Activated T-helper 1 cell treated with anti-CD3 and anti-CD28 coated beads, Interleukin-12 subunit alpha, Interleukin-12 subunit beta, Interleukin-2, Interleukin-4 antibody, amounts not matched to agents 30 ng/mL and 10 ng/mL and 1 ng/mL, durations not matched to agents 14 hours and 24 hours and 36 hours (primary cell): ENCODE measurements around the gene ZNF274. TPM values are rescaled to one million over a fixed set of nuclear protein-coding genes. Genes with fewer than 3 reads are reported as not detected.
"Not testable (repeated sequence)": the region's sequence is repeated elsewhere in the genome, so short reads cannot be mapped to it uniquely, and the experiment has no call there.

Source experiments
- DNase-seq: peaks from one replicate; pipeline ENCODE4 v3.0.0; 2021; ENCODE audit warnings: low spot score
- H3K27ac Mint-ChIP-seq: one replicate; pipeline ENCODE4 v1.8.0; 2021; ENCODE audit warnings: mild to moderate bottlenecking, mixed read lengths
- H3K27me3 Mint-ChIP-seq: one replicate; pipeline ENCODE4 v1.8.0; 2022; ENCODE audit warnings: mild to moderate bottlenecking, moderate library complexity, mixed read lengths; ENCODE audit not compliant: insufficient read depth
- H3K36me3 Mint-ChIP-seq: one replicate; pipeline ENCODE4 v1.8.0; 2021; ENCODE audit warnings: low read depth, mixed read lengths
- H3K4me1 Mint-ChIP-seq: one replicate; pipeline ENCODE4 v1.8.0; 2021; ENCODE audit warnings: low read depth, mixed read lengths
- H3K4me3 Mint-ChIP-seq: one replicate; pipeline ENCODE4 v1.8.0; 2021; ENCODE audit warnings: mild to moderate bottlenecking, moderate library complexity, mixed read lengths
- H3K9me3 Mint-ChIP-seq: one replicate; pipeline ENCODE4 v1.8.0; 2021; ENCODE audit warnings: mixed read lengths
- intact Hi-C: fragments of 100-400 bp; cut with micrococcal nuclease; formaldehyde crosslinking; loops from one replicate; pipeline ENCODE4 v1.15.1; 2024
- total RNA-seq: library from RNA; stranded (reverse); gene quantifications from 2 replicates; pipeline ENCODE4 v1.2.3, GENCODE V29; 2022

Gene ZNF274
- total RNA-seq, result 18.2 and 21.2 TPM in 2 replicates

DNA sequence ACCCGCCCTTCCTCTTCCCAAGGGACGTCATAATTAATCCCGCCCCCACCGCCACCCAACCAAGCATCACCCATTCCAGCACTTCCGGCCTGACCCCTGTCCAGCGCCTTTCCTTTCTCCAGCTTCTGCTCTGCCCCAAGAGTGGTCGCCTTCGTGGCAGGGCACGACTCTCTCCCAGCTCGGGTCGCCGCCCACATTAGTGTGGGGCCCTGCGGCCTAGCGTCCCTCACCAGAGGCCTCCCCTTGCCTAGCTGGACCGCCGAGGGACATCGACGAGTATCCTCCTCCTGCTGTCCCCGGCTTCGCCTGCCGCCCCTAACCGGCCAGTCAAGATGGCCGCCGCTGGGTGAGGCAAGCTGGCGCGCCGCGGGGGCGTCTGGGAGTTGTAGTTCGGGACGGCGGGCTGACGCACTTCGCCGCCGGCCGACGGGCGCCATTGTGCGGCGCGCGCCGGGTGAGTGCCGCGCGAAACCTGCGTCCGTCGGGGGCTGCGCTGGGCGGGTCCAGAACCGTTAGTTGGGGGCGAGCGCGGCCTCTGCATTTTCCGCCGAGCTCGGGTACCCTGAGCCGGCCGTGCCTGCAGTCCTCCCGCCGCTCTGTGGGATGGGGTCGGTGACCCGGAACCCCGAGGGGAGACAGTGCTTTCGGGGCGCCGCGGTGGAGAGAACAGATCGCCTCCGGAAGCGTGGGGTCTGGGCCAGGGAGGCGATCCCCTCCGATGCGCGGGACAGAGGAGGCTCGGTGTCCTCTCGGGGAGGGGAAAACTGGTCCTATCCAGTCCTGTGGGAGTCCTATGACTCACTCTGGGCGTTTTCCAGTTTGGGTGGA, at the start of gene ZNF274:
ZNF274 (plus strand) TSS at position 73 of the 828 bp plus-strand sequence. CDS start 905 bp downstream, outside the sequence.
- H3K9me3 Mint-ChIP-seq, result peaks cover 50% of the 10 kb centered on the region
- no peaks in the 10 kb centered on the region for H3K27me3 Mint-ChIP-seq
- peak within 1 kb of the TSS; percentile 93 for H3K4me3 Mint-ChIP-seq
- DNase-seq, result peak; percentile 90
- intact Hi-C loops, result loop anchor here (1.0 to 10.0 kb wide), 16 partner anchors 28 to 820 kb away; partner anchors contain the start of genes ERVK3-1, RPS5, TRAPPC2B and ZNF132
- peak within 1 kb of the TSS; percentile 99 for H3K27ac Mint-ChIP-seq
- peaks cover 16% of the 10 kb centered on the region for H3K4me1 Mint-ChIP-seq
- H3K36me3 Mint-ChIP-seq, result peaks cover 45% of the 10 kb centered on the region

DNA sequence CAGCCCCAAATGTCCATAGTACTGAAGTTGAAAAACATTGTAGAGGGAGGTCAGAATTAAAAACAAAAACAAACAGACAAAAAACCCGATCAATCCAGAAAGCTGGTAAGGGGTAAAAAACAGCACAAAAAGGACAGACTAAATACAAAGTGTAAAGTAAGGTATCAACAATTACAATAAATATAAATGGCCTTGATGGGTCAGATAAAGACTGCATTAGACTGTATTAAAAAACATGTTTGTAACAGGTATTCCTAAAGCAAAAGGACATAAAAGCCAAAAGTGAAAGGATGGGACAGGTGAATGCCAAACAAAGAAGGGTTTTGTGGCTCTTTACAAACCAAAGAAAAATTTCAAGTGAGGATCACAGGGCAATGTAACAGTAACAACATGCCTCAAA, 48.6 kb upstream of the ZNF274 start:
- no peak overlapping the region for H3K27ac Mint-ChIP-seq
- peaks cover 61% of the 10 kb centered on the region for H3K9me3 Mint-ChIP-seq
- H3K36me3 Mint-ChIP-seq, result peaks cover 25% of the 10 kb centered on the region
- no peak overlapping the region for H3K4me3 Mint-ChIP-seq
- H3K4me1 Mint-ChIP-seq, result no peaks in the 10 kb centered on the region
- no peaks in the 10 kb centered on the region for H3K27me3 Mint-ChIP-seq
- intact Hi-C loops, result no loop called here
- no peak for DNase-seq

DNA sequence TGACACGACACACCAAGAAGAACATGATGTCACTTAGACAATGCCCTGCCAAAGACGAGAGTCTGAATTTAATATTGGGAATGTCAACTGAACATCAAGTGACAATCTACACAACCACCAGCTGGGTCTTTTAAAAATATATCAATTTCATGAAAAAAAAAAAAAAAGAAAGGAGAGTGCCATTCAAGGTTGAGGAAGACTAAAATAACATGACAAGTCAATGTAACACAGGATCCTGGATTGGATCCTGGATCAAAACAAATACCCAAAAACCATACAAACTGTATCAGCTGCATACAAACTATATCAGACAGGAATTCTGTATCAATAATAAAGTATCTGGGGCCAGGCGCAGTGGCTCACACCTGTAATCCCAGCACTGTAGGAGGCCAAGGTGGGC, 37.0 kb upstream of the ZNF274 start:
- Mint-ChIP-seq H3K36me3 (peaks cover 15% of the 10 kb centered on the region), H3K9me3 (peaks cover 42% of the 10 kb centered on the region)

DNA sequence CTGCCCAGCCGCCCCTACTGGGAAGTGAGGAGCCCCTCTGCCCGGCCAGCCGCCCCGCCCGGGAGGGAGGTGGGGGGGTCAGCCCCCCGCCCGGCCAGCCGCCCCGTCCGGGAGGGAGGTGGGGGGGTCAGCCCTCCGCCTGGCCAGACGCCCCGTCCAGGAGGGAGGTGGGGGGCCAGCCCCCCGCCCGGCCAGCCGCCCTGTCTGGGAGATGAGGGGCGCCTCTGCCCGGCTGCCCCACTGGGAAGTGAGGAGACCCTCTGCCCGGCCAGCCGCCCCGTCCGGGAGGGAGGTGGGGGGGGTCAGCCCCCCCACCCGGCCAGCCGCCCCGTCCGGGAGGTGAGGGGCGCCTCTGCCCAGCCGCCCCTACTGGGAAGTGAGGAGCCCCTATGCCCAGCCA, 35.4 kb upstream of the ZNF274 start:
- H3K4me1 Mint-ChIP-seq, H3K27me3 Mint-ChIP-seq, intact Hi-C loops, DNase-seq, H3K27ac Mint-ChIP-seq, H3K4me3 Mint-ChIP-seq: not testable (repeated sequence)
- H3K9me3 Mint-ChIP-seq, result peaks cover 52% of the 10 kb centered on the region
- H3K36me3 Mint-ChIP-seq, result peaks cover 15% of the 10 kb centered on the region

More for the DNA sequence above, 37.0 kb upstream of the ZNF274 start:
- Mint-ChIP-seq H3K4me1 (peaks cover 7% of the 10 kb centered on the region), H3K4me3 (no peak overlapping the region), H3K27me3 (no peaks in the 10 kb centered on the region), H3K27ac (no peak overlapping the region)
- no peak for DNase-seq
- intact Hi-C loops, result no loop called here

DNA sequence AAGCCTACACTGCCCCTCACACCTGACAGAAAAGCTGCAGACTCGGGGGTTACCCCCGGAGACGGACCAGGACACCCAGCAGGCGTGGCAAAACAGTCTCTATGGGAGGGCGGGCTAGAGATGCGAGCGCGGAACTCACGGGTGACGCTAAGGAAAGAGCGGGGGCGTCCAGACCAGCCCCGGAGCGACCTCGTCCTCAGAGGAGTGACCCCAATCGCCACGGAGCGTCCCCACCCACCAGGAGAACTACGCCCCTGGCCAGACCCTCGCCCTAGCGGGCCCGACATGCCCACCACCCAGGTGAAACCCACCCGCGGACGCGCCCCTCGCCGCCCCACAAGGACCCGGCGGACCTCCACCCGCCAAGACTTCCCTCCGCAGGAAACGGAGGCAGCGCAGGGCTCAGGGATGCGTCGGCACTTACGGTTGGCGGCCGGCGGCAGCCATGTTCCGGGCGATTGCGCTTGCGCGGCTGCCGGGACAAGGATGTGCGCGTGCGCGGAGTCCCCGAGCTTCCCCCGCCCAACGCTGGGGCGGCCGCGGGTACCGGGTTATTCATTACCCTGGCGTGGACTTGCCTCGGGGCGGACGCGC, 32.4 kb upstream of the ZNF274 start, which contains the start of gene ZNF329:
ZNF329 (minus strand) TSS at position 462 of the 594 bp plus-strand sequence. CDS start 21,286 bp downstream, outside the sequence.
- H3K27ac Mint-ChIP-seq, result peak within 1 kb of the TSS; percentile 77
- intact Hi-C loops, result loop anchor here (1.0 to 10.0 kb wide), 4 partner anchors 404 to 826 kb away; partner anchors contain the start of genes ZNF134, ZNF543, ZNF671 and ZNF776
- peak; percentile 77 for DNase-seq
- H3K36me3 Mint-ChIP-seq, result peaks cover 12% of the 10 kb centered on the region
- H3K9me3 Mint-ChIP-seq, result peaks cover 56% of the 10 kb centered on the region
- H3K4me1 Mint-ChIP-seq, result peaks cover 7% of the 10 kb centered on the region
- H3K27me3 Mint-ChIP-seq, result no peaks in the 10 kb centered on the region
- peak within 1 kb of the TSS; percentile 85 for H3K4me3 Mint-ChIP-seq

DNA sequence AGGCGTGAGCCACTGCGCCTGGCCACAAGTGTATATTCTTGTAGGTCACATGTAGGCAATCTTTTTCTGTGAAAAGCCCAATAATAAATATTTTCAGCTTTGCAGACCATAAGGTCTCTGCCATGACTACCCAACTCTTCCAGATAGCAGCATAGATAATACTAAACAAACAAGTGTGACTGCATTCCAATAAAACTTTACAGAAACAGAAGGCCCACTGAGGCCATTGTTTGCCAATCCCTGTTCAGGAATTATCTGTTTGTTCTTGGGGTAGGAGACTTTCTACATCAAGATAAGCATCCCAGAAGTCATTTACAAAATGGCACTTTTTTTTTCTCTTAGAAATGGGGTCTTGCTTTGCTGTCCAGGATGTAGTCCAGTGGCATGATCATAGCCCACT, 29.5 kb upstream of the ZNF274 start:
- Mint-ChIP-seq H3K4me1 (peaks cover 7% of the 10 kb centered on the region), H3K4me3 (peak overlapping the region; percentile 76)

DNA sequence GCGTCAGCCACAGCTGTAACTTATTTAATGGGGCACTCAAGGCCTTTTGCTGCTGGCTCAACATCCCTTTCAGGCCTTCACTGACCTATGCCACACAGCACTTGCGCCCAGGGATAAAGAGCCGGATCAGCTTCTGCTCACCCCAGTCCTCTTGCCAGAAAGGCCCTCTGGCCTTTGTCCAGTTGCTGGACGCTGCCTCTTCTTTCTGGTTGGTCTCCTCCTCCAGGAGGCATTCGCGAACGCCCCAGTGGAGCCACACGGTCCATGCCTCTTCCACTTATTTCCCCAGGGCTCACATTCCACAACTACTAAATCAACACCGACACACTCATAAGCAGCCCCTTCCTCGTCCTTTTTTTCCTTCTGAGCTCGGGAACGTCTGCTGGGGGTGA, 28.6 kb upstream of the ZNF274 start:
- Mint-ChIP-seq H3K9me3 (peaks cover 51% of the 10 kb centered on the region), H3K27me3 (no peaks in the 10 kb centered on the region), H3K36me3 (peaks cover 6% of the 10 kb centered on the region), H3K27ac (no peak overlapping the region), H3K4me1 (peaks cover 7% of the 10 kb centered on the region), H3K4me3 (peak overlapping the region; percentile 76)
- intact Hi-C loops, result loop anchor here (2.0 to 10.0 kb wide), 4 partner anchors 29 to 829 kb away; partner anchors contain the start of genes ZNF134, ZNF274, ZNF543 and ZNF606
- no peak for DNase-seq

More for the DNA sequence above, 29.5 kb upstream of the ZNF274 start:
- Mint-ChIP-seq H3K27me3 (no peaks in the 10 kb centered on the region), H3K36me3 (peaks cover 6% of the 10 kb centered on the region), H3K27ac (no peak overlapping the region), H3K9me3 (peaks cover 60% of the 10 kb centered on the region)
- DNase-seq, result no peak
- intact Hi-C loops, result loop anchor here (10.0 kb wide), 2 partner anchors 539 to 829 kb away; partner anchors contain the start of genes ZNF134 and ZNF543

DNA sequence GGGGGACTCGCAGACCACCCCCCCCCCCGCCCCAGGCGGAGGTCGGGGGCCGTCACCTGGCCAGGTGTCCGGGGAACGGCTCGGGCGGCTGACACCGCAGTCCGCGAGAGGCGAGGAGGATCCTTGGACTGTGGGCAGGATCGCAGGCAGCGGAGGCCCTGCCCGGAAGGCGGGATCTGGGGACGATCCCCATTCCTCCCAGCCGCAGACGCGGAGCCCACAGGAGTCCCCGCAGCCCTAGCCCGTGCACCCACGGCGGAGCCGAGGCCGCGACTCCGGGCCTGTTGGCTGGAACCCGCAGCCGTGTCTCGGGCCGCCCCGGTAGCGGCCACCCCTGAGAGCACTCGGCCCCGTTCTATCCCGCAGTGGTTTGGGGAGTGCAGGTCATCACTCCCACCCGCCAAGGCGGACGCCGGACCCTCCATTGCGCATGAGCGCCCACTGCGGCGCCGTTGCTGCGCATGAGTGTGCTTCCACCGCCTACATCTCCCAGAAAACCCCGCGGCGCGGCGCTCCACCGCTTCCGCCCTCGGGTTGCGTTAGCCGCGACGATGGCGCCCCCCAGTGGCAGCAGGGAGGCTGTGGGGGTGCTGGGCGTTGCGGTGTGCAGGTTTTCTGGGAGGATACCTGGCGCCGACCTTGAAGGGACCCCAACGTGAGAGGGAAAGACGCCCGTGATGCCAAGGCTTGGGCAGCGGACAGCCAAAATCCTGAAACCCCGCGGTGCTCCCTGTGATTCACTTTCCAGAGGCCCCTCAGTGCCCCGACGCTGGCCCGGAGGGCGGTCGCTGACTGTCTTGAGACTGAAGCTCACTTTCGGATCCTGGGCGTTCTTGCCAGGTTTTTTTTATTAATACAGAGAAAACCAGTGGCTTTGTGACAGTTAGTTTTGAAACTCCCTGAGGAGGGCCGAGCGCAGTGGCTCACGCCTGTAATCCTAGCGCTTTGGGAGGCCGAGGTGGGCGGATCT, 27.9 kb upstream of the ZNF274 start:
- peaks cover 45% of the 10 kb centered on the region for H3K9me3 Mint-ChIP-seq
- H3K27me3 Mint-ChIP-seq, result no peaks in the 10 kb centered on the region
- intact Hi-C loops, result loop anchor here (1.0 to 10.0 kb wide), 11 partner anchors 28 to 830 kb away; partner anchors contain the start of genes ZNF134, ZNF211, ZNF274 and ZNF417
- H3K4me3 Mint-ChIP-seq, result peak overlapping the region; percentile 76
- H3K36me3 Mint-ChIP-seq, result peaks cover 3% of the 10 kb centered on the region
- DNase-seq, result peak; percentile 89
- H3K4me1 Mint-ChIP-seq, result peaks cover 4% of the 10 kb centered on the region
- peak overlapping the region; percentile 55 for H3K27ac Mint-ChIP-seq

DNA sequence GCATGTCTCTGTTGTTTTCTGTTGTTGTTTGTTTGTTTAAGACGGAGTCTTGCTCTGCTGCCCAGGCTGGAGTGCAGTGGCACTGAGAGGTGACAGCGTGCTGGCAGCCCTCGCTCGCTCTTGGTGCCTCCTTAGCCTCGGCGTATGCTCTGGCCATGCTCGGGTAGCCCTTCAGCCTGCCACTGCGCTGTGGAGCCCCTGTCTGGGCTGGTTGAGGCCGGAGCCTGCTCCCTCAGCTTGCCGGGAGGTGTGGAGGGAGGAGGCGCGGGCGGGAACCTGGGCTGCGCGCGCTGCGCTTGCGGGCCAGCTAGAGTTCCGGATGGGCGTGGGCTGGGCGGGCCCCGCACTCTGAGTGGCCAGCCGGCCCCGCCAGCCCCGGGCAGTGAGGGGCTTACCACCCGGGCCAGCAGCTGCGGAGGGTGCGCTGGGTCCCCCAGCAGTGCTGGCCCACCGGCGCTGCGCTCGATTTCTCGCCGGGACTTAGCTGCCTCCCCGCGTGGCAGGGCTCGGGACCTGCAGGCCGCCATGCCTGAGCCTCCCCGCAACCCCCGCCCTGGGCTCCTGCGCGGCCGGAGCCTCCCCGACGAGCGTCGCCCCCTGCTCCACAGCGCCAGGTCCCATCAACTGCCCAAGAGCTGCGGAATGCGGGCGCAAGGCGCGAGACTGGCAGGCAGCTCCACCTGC, 25.7 kb upstream of the ZNF274 start:
- DNase-seq, result no peak
- Mint-ChIP-seq H3K36me3 (no peaks in the 10 kb centered on the region), H3K4me3 (no peak overlapping the region), H3K27me3 (no peaks in the 10 kb centered on the region), H3K9me3 (peaks cover 36% of the 10 kb centered on the region), H3K4me1 (no peaks in the 10 kb centered on the region), H3K27ac (no peak overlapping the region)
- intact Hi-C loops, result loop anchor here (10.0 kb wide), 2 partner anchors 542 to 832 kb away; partner anchors contain the start of genes ZNF134 and ZNF543

DNA sequence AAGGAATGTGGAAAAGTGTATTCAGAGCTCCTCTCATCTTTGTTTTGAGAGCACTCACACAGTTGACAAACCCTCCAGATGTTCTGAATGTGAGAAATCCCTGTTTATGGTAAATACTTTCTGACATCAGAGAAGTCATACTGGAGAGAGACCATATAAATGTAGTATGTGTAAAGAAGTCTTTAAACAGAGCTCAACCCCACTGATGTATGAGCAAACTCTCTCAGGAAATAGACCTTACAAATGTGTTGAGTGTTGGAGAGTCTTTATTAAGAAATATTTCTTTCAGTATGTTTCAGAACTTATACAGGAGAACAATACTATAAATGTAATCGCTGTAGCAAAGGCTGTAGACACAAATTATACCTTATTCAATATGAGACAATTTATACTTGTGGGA, 16.6 kb upstream of the ZNF274 start:
- Mint-ChIP-seq H3K4me1 (no peaks in the 10 kb centered on the region), H3K36me3 (peaks cover 6% of the 10 kb centered on the region), H3K27ac (no peak overlapping the region), H3K4me3 (no peak overlapping the region), H3K9me3 (peaks cover 61% of the 10 kb centered on the region), H3K27me3 (no peaks in the 10 kb centered on the region)
- intact Hi-C loops, result no loop called here
- DNase-seq, result no peak

DNA sequence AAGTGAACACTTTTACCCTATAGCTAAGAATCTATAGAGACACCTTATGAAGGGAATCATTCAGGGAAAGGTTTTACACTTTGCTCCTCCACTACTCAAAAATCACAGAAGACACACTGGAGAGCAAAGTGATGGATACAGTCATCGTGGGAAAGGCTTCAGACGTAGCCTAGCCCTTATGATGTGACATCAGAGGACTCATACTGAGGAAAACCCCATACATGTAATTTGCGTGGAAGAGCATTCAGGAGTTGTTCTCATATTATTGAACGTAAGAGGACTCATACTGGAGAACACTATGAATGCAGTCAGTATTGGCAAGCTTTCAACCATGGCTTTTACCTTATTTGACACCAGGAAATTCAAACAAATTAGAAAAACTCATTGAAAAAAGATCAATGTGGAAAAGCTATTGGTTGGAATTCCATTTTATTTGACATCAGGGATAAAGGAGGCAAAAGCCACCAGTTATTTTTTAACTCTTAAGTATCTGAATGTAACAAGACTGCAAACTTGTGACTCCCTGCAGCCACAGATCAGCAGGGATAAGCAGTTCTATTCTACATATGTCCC, 16.1 kb upstream of the ZNF274 start:
- DNase-seq, result no peak
- intact Hi-C loops, result no loop called here
- Mint-ChIP-seq H3K27me3 (no peaks in the 10 kb centered on the region), H3K9me3 (peaks cover 59% of the 10 kb centered on the region), H3K4me1 (no peaks in the 10 kb centered on the region), H3K36me3 (peaks cover 6% of the 10 kb centered on the region), H3K4me3 (no peak overlapping the region), H3K27ac (no peak overlapping the region)
